ENCODE data around the gene PTPRR.

- TF ChIP-seq CTCF (IDR thresholded peaks at IDR 0.05) (no peak), POLR2A (IDR thresholded peaks at IDR 0.05) (peak in 1 of 2 donors; percentile 59)
Measured at GRCh38 chr12:70609739-70610491, 310.6 kb downstream of the PTPRR start.

All from heart left ventricle (tissue), 13 donors.